GM12878 (cell line): ENCODE measurements around the gene MATN1. TPM values are rescaled to one million over a fixed set of nuclear protein-coding genes. Genes with fewer than 3 reads are reported as not detected.
A peak's percentile ranks its signal among the peaks of the same experiment; 100 is the strongest.

Source experiments
- ATAC-seq: fragments of 200-7000 bp; cut with Tn5 transposase; 3 replicates; pipeline ENCODE4 v1.9.1; 2020; ENCODE audit warnings: mild to moderate bottlenecking, moderate library complexity
- BruUV-seq: library from RNA; stranded (reverse); fragments of 400-500 nt; replicated peaks from 2 replicates; lab custom pipeline; 2021; lab: Mats Ljungman, UMichigan
- CTCF ChIA-PET: fragments of 300-600 bp; sonication (Branson Sonifier 250); formaldehyde crosslinking; extraction: SDS; loops from one replicate; lab custom pipeline; 2021; ENCODE audit warnings: inconsistent platforms; lab: Yijun Ruan, JAX
- POLR2A ChIA-PET: fragments of 350-600 bp; formaldehyde crosslinking; extraction: SDS; loops from one replicate; lab custom pipeline; 2021; ENCODE audit warnings: inconsistent platforms; lab: Charles Lee
- RAD21 ChIA-PET: fragments of 300-600 bp; sonication (Branson Sonifier 250); formaldehyde crosslinking; loops from one replicate; lab custom pipeline; 2023; ENCODE audit warnings: antibody characterized with exemption; ENCODE audit not compliant: unreplicated experiment; lab: Charles Lee
- SMC1A ChIA-PET: fragments of 300-600 bp; sonication (Branson Sonifier 250); formaldehyde crosslinking; loops from one replicate; lab custom pipeline; 2023; ENCODE audit not compliant: unreplicated experiment, uncharacterized antibody; lab: Charles Lee
- DNase-seq: peaks from one replicate; pipeline ENCODE4 v3.0.0-alpha.2; 2011; ENCODE audit warnings: low read depth, low spot score
- FAIRE-seq: peaks from 3 replicates; lab custom pipeline; 2011; peaks lifted over from hg19 to GRCh38; lab: Jason Lieb, UNC
- H2AFZ ChIP-seq: 2 replicates; pipeline ENCODE4 v1.6.0; 2011; ENCODE audit warnings: low read depth, low read length, control low read depth; ENCODE audit not compliant: control insufficient read depth
- H3K27ac ChIP-seq: 2 replicates; pipeline ENCODE4 v1.5.1; 2011; ENCODE audit warnings: control low read depth; ENCODE audit not compliant: control insufficient read depth, insufficient read depth
- H3K27me3 ChIP-seq, 2 experiments: replicated peaks in 1 of 2; 2 replicates each; pipeline versions ENCODE4 v1.6.0 to v1.6.1; 2011; ENCODE audit warnings: low read length in 1 of 2; ENCODE audit not compliant: control insufficient read depth in 2 of 2, insufficient read depth in 2 of 2
- H3K36me3 ChIP-seq, 2 experiments: 2 replicates each; pipeline ENCODE4 v1.5.1; 2011; ENCODE audit warnings: low read length in 1 of 2; ENCODE audit not compliant: control insufficient read depth in 2 of 2, insufficient read depth in 2 of 2
- H3K4me1 ChIP-seq: 2 replicates; pipeline ENCODE4 v1.6.1; 2011; ENCODE audit warnings: mild to moderate bottlenecking, low read length, moderate library complexity, mixed read lengths; ENCODE audit not compliant: control insufficient read depth, insufficient read depth
- H3K4me2 ChIP-seq: 2 replicates; pipeline ENCODE4 v1.6.0; 2011; ENCODE audit warnings: control low read depth; ENCODE audit not compliant: control insufficient read depth, insufficient read depth
- H3K4me3 ChIP-seq: fragments of 200-600 bp; sonication (generic); 2 replicates; pipeline ENCODE4 v1.5.1; 2016
- H3K79me2 ChIP-seq: 2 replicates; pipeline ENCODE4 v1.6.0; 2011; ENCODE audit warnings: low read length; ENCODE audit not compliant: control insufficient read depth, insufficient read depth
- H3K9ac ChIP-seq: 2 replicates; pipeline ENCODE4 v1.8.0; 2011; ENCODE audit warnings: low read length, control low read depth, mixed read lengths; ENCODE audit not compliant: control insufficient read depth, insufficient read depth
- H3K9me3 ChIP-seq: replicated peaks from 3 replicates; pipeline ENCODE4 v1.5.1; 2011; ENCODE audit warnings: mild to moderate bottlenecking, low read length; ENCODE audit not compliant: control insufficient read depth, insufficient read depth
- H4K20me1 ChIP-seq: 2 replicates; pipeline ENCODE4 v1.6.0; 2011; ENCODE audit not compliant: control insufficient read depth, insufficient read depth
- PKNOX1 ChIP-seq: fragments of 450-650 bp; IDR thresholded peaks from 2 replicates; pipeline ENCODE4 v1.6.1; 2016; ENCODE audit warnings: mild to moderate bottlenecking
- RB1 ChIP-seq: fragments of 450-650 bp; formaldehyde crosslinking; IDR thresholded peaks from 2 replicates; pipeline ENCODE4 v1.6.1; 2017; ENCODE audit warnings: mild to moderate bottlenecking, borderline replicate concordance
- SMAD1 ChIP-seq: fragments of 450-650 bp; IDR thresholded peaks from 2 replicates; pipeline ENCODE4 v1.6.1; 2018; ENCODE audit warnings: mild to moderate bottlenecking, low read depth; ENCODE audit not compliant: partially characterized antibody
- SMARCA5 ChIP-seq: fragments of 450-650 bp; IDR thresholded peaks from 2 replicates; pipeline ENCODE4 v1.6.1; 2017; ENCODE audit warnings: mild to moderate bottlenecking
- USF2 ChIP-seq: IDR thresholded peaks from 2 replicates; pipeline ENCODE4 v1.6.1; 2011; ENCODE audit warnings: low read depth, low read length, improper control_type of control experiment, borderline replicate concordance
- WGBS: methylation state at CpG from one replicate; pipeline ENCODE4 v1.1.6; 2016; ENCODE audit warnings: low lambda C conversion rate; ENCODE audit not compliant: insufficient replicate concordance, insufficient coverage; ENCODE audit errors: missing lambda C conversion rate; 5-methylcytosine and 5-hydroxymethylcytosine counted together
- in situ Hi-C: fragments of 300-500 bp; cut with MboI; formaldehyde crosslinking; loops from 9 replicates; pipeline ENCODE4 v1.14.3; 2018; ENCODE audit warnings: mixed read lengths
- intact Hi-C: fragments of 100-400 bp; cut with micrococcal nuclease; formaldehyde crosslinking; loops from one replicate; pipeline ENCODE4 v1.14.2; 2022; ENCODE audit not compliant: unreplicated experiment
- polyA plus RNA-seq, 11 experiments: library from polyadenylated mRNA; depleted of rRNA in 4 of 11; unstranded in 6 of 11; stranded (reverse) in 5 of 11; fragments of >200 nt; fragmentation: Nextera tagmentation in 4 of 11; fragmentation: Illumina TruSeq in 1 of 11; extraction: Ambion mirVana in 4 of 11; extraction: Trizol in 1 of 11; gene quantifications; 1 replicate in 1 of 11; 2 replicates in 10 of 11; pipeline versions ENCODE4 v1.2.1 to v1.2.3, GENCODE V29; 2011 to 2016; ENCODE audit warnings: inconsistent platforms in 2 of 11, missing spikeins in 2 of 11, low read depth in 1 of 11
- total RNA-seq, 4 experiments: library from RNA; depleted of rRNA in 3 of 4; stranded (reverse); fragments of >200 nt in 3 of 4; fragmentation: Illumina TruSeq in 1 of 4; extraction: Trizol in 1 of 4; gene quantifications; 2 replicates each; pipeline versions ENCODE4 v1.2.1 to v1.2.3, GENCODE V29; 2013 to 2021

Gene MATN1
- total and polyA plus RNA-seq, 10 of the 15 experiments (the other 5 are each of a cell fraction or from before 2014, with no cell fraction given): 0.04 to 0.50 (median 0.10) TPM; not detected in 1

- Histone ChIP-seq H3K4me2 (peak overlapping the region; percentile 75), H3K4me3 (peak overlapping the region; percentile 98), H3K27me3 (no peaks in the 10 kb centered on the region), H3K79me2 (peaks cover 98% of the 10 kb centered on the region), H3K4me1 (peaks cover 48% of the 10 kb centered on the region), H3K9ac (peak overlapping the region; percentile 97), H4K20me1 (no peaks in the 10 kb centered on the region), H3K27ac (peak overlapping the region; percentile 93), H3K9me3 (no peaks in the 10 kb centered on the region), H2AFZ (no peak overlapping the region), H3K36me3 (peaks cover 2 to 6% of the 10 kb centered on the region in 2 experiments; a peak in 3 of 4 replicates)
- ChIA-PET CTCF (interaction anchor here (0.7 to 16.5 kb wide), 12 partner anchors 8 to 36 kb away, joined by 3 to 161 read pairs (median 7); no protein-coding TSS in a partner anchor), POLR2A (interaction anchor here (1.7 to 22.5 kb wide), 5 partner anchors 5 to 37 kb away, joined by 3 to 741 read pairs (median 96); partner anchors contain the start of gene LAPTM5), RAD21 (interaction anchor here (1.3 to 17.1 kb wide), 6 partner anchors 4 to 35 kb away, joined by 3 to 462 read pairs (median 204); partner anchors contain the start of gene LAPTM5), SMC1A (interaction anchor here (1.5 to 24.8 kb wide), 5 partner anchors 4 to 27 kb away, joined by 4 to 556 read pairs (median 440); partner anchors contain the start of genes LAPTM5 and MATN1)
- ATAC-seq (no peak), DNase-seq (no peak), FAIRE-seq (no peak)
- TSS peak; percentile 50 for BruUV-seq
- intact Hi-C loops: no loop called here
- TF ChIP-seq PKNOX1 (peak; percentile 62; the same call in 1 of the 2 replicates), SMARCA5 (peak; percentile 84; the same call in 1 of the 2 replicates), SMAD1 (no peak), RB1 (0 out of 2 replicates have a peak, but pooled peaks have one; percentile 34), USF2 (no peak)
- in situ Hi-C loops: loop anchor here (10.0 kb wide), 1 partner anchor 1179 kb away; the partner anchor contains the start of gene PTP4A2
- WGBS: 0% methylated on average over 6 of the region's 6 CpGs
Observed at GRCh38 chr1:30755334-30755733, 31.9 kb upstream of the MATN1 start.
